SK-N-SH treated with all-trans-retinoic acid at 6 μM for 48 hours (cell line): Measurements from ENCODE around the gene ITGBL1.

Experiments
- ATAC-seq: fragments of 200-7000 bp; cut with Tn5 transposase; 3 replicates; pipeline ENCODE4 v1.9.1; 2020; ENCODE audit warnings: mild to moderate bottlenecking, moderate library complexity
- ARNTL ChIP-seq: fragments of 450-650 bp; formaldehyde crosslinking; IDR thresholded peaks from 2 replicates; pipeline ENCODE4 v1.5.0; 2020; ENCODE audit warnings: low read depth, mild to moderate bottlenecking, moderate library complexity, borderline replicate concordance
- BACH2 ChIP-seq: fragments of 250-450 bp; sonication (Bioruptor Pico); IDR thresholded peaks from 2 replicates; pipeline ENCODE4 v1.9.0; 2021; ENCODE audit warnings: mild to moderate bottlenecking, borderline replicate concordance
- CREB5 ChIP-seq: fragments of 250-450 bp; sonication (Bioruptor Pico); IDR thresholded peaks from 2 replicates; pipeline ENCODE4 v1.5.1; 2020; ENCODE audit warnings: low read depth, mild to moderate bottlenecking, moderate library complexity
- CSDC2 ChIP-seq: fragments of 250-450 bp; sonication (Bioruptor Pico); IDR thresholded peaks from 2 replicates; pipeline ENCODE4 v1.5.0; 2020; ENCODE audit warnings: mild to moderate bottlenecking, moderate library complexity
- ESRRG ChIP-seq: fragments of 250-450 bp; sonication (Bioruptor Pico); IDR thresholded peaks from 2 replicates; pipeline ENCODE4 v1.6.1; 2021; ENCODE audit warnings: mild to moderate bottlenecking
- GLIS3 ChIP-seq: fragments of 250-450 bp; sonication (Bioruptor Pico); IDR thresholded peaks from 2 replicates; pipeline ENCODE4 v1.5.0; 2020; ENCODE audit warnings: mild to moderate bottlenecking, moderate library complexity
- ISL1 ChIP-seq: fragments of 250-450 bp; sonication (Bioruptor Pico); IDR thresholded peaks from 2 replicates; pipeline ENCODE4 v2.1.2; 2022; ENCODE audit warnings: mild to moderate bottlenecking, moderate library complexity
- PPARA ChIP-seq: fragments of 250-450 bp; sonication (Bioruptor Pico); IDR thresholded peaks from 2 replicates; pipeline ENCODE4 v1.5.0; 2020; ENCODE audit warnings: mild to moderate bottlenecking, borderline replicate concordance
- SNAI2 ChIP-seq: fragments of 250-450 bp; sonication (Bioruptor Pico); IDR thresholded peaks from 2 replicates; pipeline ENCODE4 v1.5.0; 2020; ENCODE audit warnings: mild to moderate bottlenecking, moderate library complexity
- TCF4 ChIP-seq: fragments of 250-450 bp; sonication (Bioruptor Pico); IDR thresholded peaks from 2 replicates; pipeline ENCODE4 v1.8.0; 2021; ENCODE audit warnings: mild to moderate bottlenecking, moderate library complexity, borderline replicate concordance
- TOX ChIP-seq: fragments of 250-450 bp; sonication (Bioruptor Pico); IDR thresholded peaks from 2 replicates; pipeline ENCODE4 v1.8.0; 2021; ENCODE audit warnings: mild to moderate bottlenecking, moderate library complexity, borderline replicate concordance
- ZC3H10 ChIP-seq: fragments of 250-450 bp; sonication (Bioruptor Pico); IDR thresholded peaks from 2 replicates; pipeline ENCODE4 v1.5.1; 2021; ENCODE audit warnings: mild to moderate bottlenecking, moderate library complexity
- ZFP3 ChIP-seq: fragments of 250-450 bp; sonication (Bioruptor Pico); IDR thresholded peaks from 2 replicates; pipeline ENCODE4 v1.5.0; 2020; ENCODE audit warnings: mild to moderate bottlenecking, moderate library complexity
- ZFP30 ChIP-seq: fragments of 450-650 bp; formaldehyde crosslinking; IDR thresholded peaks from 2 replicates; pipeline ENCODE4 v1.5.0; 2022; ENCODE audit warnings: mild to moderate bottlenecking, moderate library complexity
- ZNF565 ChIP-seq: fragments of 450-650 bp; formaldehyde crosslinking; conservative IDR thresholded peaks from 2 replicates; pipeline ENCODE4 v1.5.0; 2020; ENCODE audit warnings: low read depth, mild to moderate bottlenecking, moderate library complexity
- ZNF70 ChIP-seq: fragments of 450-650 bp; formaldehyde crosslinking; IDR thresholded peaks from 2 replicates; pipeline ENCODE4 v1.5.0; 2020; ENCODE audit warnings: mild to moderate bottlenecking, moderate library complexity
- ZNF8 ChIP-seq: fragments of 450-650 bp; formaldehyde crosslinking; IDR thresholded peaks from 2 replicates; pipeline ENCODE4 v1.5.0; 2020; ENCODE audit warnings: mild to moderate bottlenecking, moderate library complexity
- TF ChIP-seq, protein P1 (sequence below): fragments of 250-450 bp; sonication (Bioruptor Pico); IDR thresholded peaks from 2 replicates; pipeline ENCODE4 v1.8.0; 2020; ENCODE audit warnings: mild to moderate bottlenecking, moderate library complexity, borderline replicate concordance
- TF ChIP-seq, protein P2 (sequence below): fragments of 250-450 bp; sonication (Bioruptor Pico); IDR thresholded peaks from 2 replicates; pipeline ENCODE4 v1.5.1; 2021; ENCODE audit warnings: mild to moderate bottlenecking, moderate library complexity
- TF ChIP-seq, protein P3 (sequence below): fragments of 250-450 bp; sonication (Bioruptor Pico); IDR thresholded peaks from 2 replicates; pipeline ENCODE4 v1.5.0; 2020; ENCODE audit warnings: mild to moderate bottlenecking, moderate library complexity
- TF ChIP-seq, protein P4 (sequence below): fragments of 250-450 bp; sonication (Bioruptor Pico); IDR thresholded peaks from 2 replicates; pipeline ENCODE4 v1.8.0; 2021; ENCODE audit warnings: low read depth, mild to moderate bottlenecking, moderate library complexity, borderline replicate concordance

ITGBL1 gene

GRCh38 chr13:101627556-101627943 is 175.1 kb downstream of the ITGBL1 start (continued):
- TF ChIP-seq, protein P1, sequence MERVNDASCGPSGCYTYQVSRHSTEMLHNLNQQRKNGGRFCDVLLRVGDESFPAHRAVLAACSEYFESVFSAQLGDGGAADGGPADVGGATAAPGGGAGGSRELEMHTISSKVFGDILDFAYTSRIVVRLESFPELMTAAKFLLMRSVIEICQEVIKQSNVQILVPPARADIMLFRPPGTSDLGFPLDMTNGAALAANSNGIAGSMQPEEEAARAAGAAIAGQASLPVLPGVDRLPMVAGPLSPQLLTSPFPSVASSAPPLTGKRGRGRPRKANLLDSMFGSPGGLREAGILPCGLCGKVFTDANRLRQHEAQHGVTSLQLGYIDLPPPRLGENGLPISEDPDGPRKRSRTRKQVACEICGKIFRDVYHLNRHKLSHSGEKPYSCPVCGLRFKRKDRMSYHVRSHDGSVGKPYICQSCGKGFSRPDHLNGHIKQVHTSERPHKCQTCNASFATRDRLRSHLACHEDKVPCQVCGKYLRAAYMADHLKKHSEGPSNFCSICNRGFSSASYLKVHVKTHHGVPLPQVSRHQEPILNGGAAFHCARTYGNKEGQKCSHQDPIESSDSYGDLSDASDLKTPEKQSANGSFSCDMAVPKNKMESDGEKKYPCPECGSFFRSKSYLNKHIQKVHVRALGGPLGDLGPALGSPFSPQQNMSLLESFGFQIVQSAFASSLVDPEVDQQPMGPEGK, result no peak
- TF ChIP-seq ZFP30 (CRISPR knock-in tag) (no peak), BACH2 (CRISPR knock-in tag) (no peak), PPARA (CRISPR knock-in tag) (no peak)
- TF ChIP-seq, protein P2, sequence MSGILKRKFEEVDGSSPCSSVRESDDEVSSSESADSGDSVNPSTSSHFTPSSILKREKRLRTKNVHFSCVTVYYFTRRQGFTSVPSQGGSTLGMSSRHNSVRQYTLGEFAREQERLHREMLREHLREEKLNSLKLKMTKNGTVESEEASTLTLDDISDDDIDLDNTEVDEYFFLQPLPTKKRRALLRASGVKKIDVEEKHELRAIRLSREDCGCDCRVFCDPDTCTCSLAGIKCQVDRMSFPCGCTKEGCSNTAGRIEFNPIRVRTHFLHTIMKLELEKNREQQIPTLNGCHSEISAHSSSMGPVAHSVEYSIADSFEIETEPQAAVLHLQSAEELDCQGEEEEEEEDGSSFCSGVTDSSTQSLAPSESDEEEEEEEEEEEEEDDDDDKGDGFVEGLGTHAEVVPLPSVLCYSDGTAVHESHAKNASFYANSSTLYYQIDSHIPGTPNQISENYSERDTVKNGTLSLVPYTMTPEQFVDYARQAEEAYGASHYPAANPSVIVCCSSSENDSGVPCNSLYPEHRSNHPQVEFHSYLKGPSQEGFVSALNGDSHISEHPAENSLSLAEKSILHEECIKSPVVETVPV (CRISPR knock-in tag), result no peak

DNA sequence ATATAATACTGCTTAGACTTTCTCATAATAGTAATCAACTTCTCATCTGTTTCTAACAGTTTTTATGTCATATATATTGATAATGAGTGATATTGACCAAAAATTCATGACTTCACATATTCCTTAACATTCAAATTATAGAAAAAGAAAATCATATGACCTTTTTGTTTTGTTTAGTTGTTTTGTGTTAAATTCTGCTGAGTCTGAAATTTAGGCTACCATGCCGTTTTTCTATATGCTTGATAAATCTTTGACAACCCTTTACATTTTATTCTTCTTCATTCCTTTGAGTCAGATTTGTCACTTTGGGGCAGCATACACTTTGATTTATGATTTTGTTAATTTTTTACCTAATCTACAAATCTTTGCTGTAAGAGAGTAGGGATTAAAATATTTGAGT is 176.4 kb downstream of the ITGBL1 start:
- ATAC-seq, result no peak
- no peak for TF ChIP-seq ESRRG (CRISPR knock-in tag)
- TF ChIP-seq TCF4 (CRISPR knock-in tag), result no peak

- no peak for ATAC-seq
- TF ChIP-seq ARNTL, result no peak
- TF ChIP-seq, protein P1, result no peak
Observed at GRCh38 chr13:101631395-101631794, 178.9 kb downstream of the ITGBL1 start.

GRCh38 chr13:101634142-101634541 is 181.7 kb downstream of the ITGBL1 start:
- no peak for ATAC-seq
- no peak for TF ChIP-seq ZFP3 (CRISPR knock-in tag)

DNA sequence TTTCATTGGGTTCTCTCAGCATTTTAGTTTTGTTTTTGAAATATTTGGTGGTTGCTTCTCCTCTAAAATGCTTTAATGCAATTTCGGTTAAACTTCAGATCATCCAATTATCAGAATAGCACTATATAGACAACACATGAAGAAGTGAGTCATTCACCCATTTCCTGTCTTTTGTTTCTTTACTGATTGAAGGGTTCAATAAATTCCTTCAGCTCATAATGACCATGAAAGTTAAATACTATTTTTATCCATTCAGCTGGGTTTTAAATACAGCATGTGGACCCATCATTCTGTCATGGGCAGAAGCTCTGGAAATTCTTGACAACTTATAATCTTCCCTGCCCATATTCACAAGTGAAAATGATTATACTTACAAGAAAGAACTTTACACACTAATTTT is 187.2 kb downstream of the ITGBL1 start:
- ATAC-seq, result peak; percentile 36

More for the DNA sequence above, 187.2 kb downstream of the ITGBL1 start:
- TF ChIP-seq CREB5 (CRISPR knock-in tag), result no peak
- TF ChIP-seq ZNF8 (CRISPR knock-in tag), result no peak
- TF ChIP-seq ZFP3 (CRISPR knock-in tag), result no peak
- TF ChIP-seq ZC3H10 (CRISPR knock-in tag), result no peak
- TF ChIP-seq, protein P3, sequence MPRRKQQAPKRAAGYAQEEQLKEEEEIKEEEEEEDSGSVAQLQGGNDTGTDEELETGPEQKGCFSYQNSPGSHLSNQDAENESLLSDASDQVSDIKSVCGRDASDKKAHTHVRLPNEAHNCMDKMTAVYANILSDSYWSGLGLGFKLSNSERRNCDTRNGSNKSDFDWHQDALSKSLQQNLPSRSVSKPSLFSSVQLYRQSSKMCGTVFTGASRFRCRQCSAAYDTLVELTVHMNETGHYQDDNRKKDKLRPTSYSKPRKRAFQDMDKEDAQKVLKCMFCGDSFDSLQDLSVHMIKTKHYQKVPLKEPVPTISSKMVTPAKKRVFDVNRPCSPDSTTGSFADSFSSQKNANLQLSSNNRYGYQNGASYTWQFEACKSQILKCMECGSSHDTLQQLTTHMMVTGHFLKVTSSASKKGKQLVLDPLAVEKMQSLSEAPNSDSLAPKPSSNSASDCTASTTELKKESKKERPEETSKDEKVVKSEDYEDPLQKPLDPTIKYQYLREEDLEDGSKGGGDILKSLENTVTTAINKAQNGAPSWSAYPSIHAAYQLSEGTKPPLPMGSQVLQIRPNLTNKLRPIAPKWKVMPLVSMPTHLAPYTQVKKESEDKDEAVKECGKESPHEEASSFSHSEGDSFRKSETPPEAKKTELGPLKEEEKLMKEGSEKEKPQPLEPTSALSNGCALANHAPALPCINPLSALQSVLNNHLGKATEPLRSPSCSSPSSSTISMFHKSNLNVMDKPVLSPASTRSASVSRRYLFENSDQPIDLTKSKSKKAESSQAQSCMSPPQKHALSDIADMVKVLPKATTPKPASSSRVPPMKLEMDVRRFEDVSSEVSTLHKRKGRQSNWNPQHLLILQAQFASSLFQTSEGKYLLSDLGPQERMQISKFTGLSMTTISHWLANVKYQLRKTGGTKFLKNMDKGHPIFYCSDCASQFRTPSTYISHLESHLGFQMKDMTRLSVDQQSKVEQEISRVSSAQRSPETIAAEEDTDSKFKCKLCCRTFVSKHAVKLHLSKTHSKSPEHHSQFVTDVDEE (CRISPR knock-in tag), result no peak
- no peak for TF ChIP-seq ISL1 (CRISPR knock-in tag)
- TF ChIP-seq, protein P4, sequence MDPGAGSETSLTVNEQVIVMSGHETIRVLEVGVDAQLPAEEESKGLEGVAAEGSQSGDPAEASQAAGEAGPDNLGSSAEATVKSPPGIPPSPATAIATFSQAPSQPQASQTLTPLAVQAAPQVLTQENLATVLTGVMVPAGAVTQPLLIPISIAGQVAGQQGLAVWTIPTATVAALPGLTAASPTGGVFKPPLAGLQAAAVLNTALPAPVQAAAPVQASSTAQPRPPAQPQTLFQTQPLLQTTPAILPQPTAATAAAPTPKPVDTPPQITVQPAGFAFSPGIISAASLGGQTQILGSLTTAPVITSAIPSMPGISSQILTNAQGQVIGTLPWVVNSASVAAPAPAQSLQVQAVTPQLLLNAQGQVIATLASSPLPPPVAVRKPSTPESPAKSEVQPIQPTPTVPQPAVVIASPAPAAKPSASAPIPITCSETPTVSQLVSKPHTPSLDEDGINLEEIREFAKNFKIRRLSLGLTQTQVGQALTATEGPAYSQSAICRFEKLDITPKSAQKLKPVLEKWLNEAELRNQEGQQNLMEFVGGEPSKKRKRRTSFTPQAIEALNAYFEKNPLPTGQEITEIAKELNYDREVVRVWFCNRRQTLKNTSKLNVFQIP, result no peak
- TF ChIP-seq TOX (CRISPR knock-in tag), result no peak
- no peak for TF ChIP-seq ARNTL
- no peak for TF ChIP-seq ESRRG (CRISPR knock-in tag)
- TF ChIP-seq SNAI2 (CRISPR knock-in tag), result no peak
- TF ChIP-seq, protein P2 (CRISPR knock-in tag), result no peak
- no peak for TF ChIP-seq TCF4 (CRISPR knock-in tag)
- TF ChIP-seq ZNF565 (CRISPR knock-in tag), result no peak
- TF ChIP-seq GLIS3, result no peak
- TF ChIP-seq CSDC2 (CRISPR knock-in tag), result no peak
- TF ChIP-seq, protein P1, result no peak
- TF ChIP-seq ZNF70 (CRISPR knock-in tag), result no peak
